EL (cell line): ENCODE results near the gene C1QTNF1.

Source experiments
- DNase-seq: peaks from one replicate; pipeline ENCODE4 v3.0.0-alpha.2; 2016

C1QTNF1 gene

GRCh38 chr17:79097226-79098055 is 73.5 kb downstream of the C1QTNF1 start:
- no peak for DNase-seq

GRCh38 chr17:79098282-79098867 is 74.4 kb downstream of the C1QTNF1 start:
- no peak for DNase-seq
